GM12872 (cell line): ENCODE data around the gene ATP2B2.
A peak's percentile ranks its signal among the peaks of the same experiment; 100 is the strongest.

Experiments
- TF ChIP-seq, protein P1 (sequence below): IDR thresholded peaks from 3 replicates; pipeline ENCODE4 v1.5.1; 2011; ENCODE audit warnings: low read depth, mild to moderate bottlenecking, low read length, moderate library complexity; ENCODE audit not compliant: insufficient read depth

ATP2B2 gene

DNA sequence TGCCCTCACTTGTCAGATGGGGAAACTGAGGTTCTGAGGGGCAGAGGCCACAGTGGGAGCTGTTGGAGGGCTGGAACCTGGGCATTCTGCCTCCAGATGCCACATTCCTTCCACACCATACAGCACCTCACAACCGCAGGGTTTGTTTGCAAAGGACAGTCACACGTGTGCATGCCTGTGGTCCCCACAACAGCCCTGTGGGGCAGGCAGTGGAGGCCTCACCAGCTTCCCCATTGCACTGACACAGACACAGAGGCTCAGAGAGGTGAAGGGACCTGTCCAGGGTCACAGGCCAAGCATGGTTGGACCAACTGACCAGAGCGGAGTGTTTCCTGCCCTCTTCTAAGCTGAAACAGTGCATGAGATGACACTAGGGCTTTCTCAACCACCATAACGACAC is 109.3 kb downstream of the ATP2B2 start:
- TF ChIP-seq, protein P1, sequence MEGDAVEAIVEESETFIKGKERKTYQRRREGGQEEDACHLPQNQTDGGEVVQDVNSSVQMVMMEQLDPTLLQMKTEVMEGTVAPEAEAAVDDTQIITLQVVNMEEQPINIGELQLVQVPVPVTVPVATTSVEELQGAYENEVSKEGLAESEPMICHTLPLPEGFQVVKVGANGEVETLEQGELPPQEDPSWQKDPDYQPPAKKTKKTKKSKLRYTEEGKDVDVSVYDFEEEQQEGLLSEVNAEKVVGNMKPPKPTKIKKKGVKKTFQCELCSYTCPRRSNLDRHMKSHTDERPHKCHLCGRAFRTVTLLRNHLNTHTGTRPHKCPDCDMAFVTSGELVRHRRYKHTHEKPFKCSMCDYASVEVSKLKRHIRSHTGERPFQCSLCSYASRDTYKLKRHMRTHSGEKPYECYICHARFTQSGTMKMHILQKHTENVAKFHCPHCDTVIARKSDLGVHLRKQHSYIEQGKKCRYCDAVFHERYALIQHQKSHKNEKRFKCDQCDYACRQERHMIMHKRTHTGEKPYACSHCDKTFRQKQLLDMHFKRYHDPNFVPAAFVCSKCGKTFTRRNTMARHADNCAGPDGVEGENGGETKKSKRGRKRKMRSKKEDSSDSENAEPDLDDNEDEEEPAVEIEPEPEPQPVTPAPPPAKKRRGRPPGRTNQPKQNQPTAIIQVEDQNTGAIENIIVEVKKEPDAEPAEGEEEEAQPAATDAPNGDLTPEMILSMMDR: no peak

DNA sequence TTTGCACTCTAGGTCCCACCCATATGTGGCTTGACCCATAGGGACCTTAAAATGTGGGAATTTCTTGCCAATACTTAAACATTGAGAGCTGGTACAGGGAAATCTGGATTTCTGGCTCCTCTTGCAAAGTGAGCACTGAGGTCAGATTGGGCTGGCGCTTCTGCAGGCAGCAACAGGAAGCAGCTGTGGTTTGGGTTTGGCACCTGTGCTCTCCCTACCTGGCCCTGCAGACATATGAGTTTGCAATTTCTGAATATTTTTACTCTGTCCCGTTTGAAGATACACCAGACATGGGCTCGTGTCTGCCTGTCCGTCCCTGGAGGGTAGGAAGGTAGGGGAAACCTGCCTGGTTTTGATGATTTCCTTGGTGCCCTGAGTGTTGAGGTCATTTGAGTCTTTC is 109.7 kb downstream of the ATP2B2 start:
- TF ChIP-seq, protein P1: no peak

DNA sequence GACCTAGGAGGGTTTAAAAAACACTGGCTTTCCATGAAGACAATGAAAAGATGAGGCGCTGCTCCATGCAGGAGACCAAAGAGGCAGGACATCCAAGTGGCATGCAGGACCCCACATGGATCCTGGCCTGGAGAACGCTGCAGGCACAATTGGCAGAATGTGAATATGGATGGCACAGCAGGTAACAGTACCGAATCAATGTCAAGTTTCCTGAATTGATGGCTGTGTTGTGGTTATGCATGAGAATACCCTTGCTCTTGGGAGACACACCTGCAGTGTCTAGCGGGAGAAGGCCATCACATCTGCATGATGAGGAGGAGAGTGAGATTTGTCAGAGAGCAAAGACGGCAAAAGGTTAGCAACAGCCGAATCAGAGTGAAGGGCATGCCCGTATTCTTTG is 110.2 kb downstream of the ATP2B2 start:
- TF ChIP-seq, protein P1: no peak

DNA sequence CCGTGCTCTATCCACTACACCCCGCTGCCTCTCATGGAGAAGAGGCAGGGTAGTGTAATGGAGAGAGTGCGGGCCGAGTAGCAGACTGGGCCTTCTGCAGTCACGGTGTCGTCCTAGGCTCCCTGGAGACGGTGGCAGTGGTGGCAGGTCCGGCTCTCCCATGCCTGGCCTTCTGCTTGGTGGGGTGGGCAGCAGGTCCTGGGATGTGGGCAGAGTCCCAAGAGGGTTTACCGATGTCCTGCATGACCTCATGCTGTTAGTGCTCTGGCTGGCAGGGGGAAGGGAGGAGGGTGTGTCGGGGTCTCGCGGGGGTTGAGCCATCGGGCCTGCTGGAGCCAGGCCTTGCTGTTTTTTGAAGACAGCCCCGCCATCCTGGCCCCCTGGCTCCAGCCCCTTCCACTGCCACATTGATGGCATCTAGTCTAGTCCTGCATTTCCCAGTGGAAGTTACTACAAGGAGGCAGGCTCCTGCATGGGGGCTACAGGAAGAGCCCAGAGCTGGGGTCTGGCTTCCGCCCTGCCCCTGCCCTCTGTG is 110.8 kb downstream of the ATP2B2 start:
- TF ChIP-seq, protein P1: no peak

DNA sequence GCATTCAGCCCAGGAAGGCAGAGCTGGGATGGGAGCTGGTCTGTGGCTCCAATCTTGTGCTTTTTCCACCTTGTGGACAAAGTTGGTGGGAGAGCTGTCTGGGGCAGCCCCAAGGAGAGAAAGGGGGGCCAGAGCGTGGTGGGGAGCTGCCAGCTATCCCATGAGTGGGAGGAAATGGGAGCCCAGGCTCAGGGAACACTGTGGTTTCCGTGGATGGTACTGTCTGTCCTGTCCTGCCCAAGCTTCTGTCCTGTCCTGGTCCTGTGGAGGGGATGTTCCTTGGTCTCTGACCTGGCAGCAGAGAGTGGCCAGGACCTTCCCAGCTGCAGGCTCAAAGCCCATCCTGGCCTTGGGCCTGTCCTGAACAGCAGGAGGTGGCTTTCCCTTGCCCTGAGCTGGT is 111.9 kb downstream of the ATP2B2 start:
- TF ChIP-seq, protein P1: no peak

DNA sequence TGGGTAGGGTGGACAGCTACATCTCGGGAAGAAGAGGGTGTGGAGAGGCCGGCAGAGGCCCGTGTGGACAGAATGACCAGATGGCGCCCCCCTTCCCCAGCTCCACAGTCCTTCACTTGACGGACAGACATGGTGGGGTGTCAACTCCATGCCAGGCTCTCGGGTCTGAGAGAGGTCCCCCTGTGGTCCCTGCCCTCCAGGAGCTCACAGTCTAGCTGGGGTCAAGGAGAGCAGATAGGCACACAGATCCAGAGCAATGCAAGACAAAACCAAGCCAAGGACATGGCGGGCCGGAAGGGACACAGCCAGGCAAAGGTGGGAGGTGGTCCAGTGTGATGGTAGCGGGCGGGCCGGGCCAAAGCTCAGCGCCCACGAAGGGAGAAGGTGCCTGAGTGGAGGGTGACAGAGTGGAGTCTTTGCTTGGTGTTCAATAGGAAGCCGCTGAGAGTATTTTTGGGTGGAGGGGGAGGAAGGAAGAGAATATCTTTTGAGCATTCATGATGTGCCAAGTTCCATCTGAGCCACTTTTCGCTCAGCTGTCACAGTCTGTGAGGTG is 112.4 kb downstream of the ATP2B2 start:
- TF ChIP-seq, protein P1: no peak

DNA sequence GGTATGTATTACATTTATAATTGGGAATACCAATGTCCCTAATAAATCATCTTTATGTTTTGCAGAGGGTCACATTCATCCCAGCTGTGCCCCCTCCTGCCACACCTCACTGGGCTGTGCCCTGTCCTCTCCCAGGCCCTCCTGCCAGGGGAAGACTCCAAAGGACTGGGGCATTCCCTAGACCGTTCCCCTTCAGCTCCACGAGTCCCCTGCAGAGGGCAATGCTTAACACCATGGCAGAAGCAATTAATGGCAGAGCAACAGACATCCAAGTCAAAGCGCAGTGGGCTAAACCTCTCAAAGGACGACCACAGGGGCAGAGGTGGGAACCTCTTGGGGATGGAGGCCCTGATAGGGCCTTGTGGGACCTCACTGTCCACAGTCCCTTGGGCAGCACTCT is 113.1 kb downstream of the ATP2B2 start:
- TF ChIP-seq, protein P1: peak; percentile 17; the same call in 1 of the 3 replicates
